NCI-H345 treated with DMSO at 0.1 percent for 48 hours (cell line): ENCODE results near the gene CAMSAP1.

ENCODE experiments used
- DNase-seq: peaks from one replicate; lab custom pipeline; 2025; ENCODE audit not compliant: unreplicated experiment; lab: John Stamatoyannopoulos, UW

The CAMSAP1 gene

DNA sequence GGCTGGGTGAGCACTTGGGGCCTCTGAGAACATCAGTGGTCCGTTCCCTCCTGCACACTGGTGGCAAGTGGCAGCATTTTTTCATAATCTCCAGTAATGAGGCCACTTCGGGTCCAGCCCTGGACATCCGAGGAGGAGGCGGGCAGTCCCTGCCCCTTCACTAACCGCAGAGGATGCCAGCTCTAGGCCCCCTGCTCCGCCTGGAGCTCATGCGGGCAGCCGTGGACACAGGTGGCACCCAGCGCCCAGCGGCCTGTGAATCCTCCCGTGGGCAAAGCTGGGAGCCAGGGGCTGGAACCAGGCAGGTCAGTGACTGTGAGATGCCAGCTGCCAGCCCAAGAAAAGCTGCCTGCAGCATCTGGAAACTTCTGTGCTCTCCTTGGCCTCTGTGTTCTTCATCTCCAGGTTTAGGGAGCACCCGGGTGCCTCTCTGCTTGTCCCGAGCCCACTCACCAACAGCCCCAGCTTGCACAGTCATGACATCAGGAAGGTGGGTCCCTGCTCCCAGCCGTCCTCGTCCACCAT lies 112.9 kb downstream of the CAMSAP1 start:
- no peak for DNase-seq

- DNase-seq = no peak
Measured at GRCh38 chr9:135794057-135794335, 113.3 kb downstream of the CAMSAP1 start.

GRCh38 chr9:135793221-135794056 lies 113.9 kb downstream of the CAMSAP1 start:
- no peak for DNase-seq

DNA sequence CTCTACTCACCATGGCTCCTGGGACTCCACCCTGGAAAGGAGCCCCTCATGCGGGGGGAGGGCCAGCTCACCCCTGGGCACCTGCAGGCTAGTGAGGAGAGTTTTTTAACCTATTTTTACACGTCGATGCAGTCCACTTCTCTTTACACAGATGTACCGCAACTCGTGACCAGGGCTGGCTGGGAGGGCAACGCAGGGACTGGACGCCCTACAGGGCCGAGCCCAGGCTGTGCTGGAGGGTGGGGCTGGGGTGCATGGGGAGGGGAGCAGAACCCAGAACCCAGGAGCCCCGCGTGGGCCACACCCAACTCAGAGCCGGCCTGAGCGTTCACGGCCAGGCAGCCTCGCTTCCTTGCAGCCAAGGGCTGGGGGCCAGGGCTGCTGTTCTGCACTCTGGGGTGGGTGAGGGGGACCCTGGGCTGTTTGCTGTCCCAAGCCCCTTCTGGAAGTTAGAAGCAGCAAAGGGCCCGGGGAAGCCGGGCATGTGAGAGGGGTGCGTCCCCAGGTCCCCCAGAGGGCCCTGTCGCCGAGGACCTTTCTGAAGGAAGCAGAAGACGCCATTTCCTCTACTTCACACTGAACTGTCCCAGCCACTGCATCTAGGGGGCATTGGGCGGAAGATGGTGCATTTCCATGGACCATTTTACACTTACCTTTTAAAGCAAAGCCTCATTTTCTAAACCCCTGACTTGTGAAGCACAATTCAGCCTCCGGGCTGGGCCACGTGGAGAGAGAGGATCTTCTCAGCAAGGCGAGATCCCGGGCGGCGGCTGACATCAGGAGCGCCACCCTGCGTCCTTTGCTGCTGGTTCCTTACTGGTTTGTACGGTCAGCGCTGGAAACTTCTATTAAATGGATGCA lies 114.8 kb downstream of the CAMSAP1 start:
- DNase-seq = no peak

DNA sequence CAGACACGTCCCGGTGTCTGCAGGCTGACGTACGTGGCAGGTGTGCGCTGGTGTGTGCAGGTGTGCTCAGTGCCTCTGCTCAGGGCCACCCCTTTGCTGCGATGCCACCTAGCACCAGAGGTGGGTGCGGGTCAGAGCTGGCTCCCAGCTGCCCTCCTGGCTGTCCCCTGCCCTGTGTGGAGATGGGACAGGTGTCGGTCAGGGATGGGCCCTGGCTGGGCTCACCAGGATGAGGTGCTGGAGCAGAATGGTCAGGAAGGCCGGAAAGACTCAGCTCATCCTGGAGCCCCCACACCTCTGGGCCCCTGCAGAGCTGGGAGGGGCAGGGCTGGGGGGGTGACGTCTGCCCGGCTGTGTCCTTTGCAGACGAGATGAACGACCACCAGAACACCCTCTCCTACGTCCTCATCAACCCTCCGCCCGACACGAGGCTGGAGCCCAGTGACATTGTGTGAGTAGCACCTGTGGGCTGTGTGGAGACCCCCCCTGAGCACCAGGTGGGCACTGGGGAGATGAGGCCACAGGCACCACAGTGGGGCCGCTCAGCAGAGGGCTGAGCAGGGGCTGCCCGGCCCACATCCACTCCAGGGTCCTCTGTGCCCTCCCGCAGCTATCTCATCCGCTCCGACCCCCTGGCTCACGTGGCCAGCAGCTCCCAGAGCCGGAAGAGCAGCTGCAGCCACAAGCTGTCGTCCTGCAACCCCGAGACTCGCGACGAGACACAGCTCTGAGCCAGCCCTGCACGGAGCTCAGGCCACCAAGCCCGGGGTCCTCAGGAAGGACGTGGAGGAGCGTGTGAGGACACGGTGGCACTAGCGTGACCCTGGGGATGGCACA lies 115.7 kb downstream of the CAMSAP1 start:
- DNase-seq = no peak

DNA sequence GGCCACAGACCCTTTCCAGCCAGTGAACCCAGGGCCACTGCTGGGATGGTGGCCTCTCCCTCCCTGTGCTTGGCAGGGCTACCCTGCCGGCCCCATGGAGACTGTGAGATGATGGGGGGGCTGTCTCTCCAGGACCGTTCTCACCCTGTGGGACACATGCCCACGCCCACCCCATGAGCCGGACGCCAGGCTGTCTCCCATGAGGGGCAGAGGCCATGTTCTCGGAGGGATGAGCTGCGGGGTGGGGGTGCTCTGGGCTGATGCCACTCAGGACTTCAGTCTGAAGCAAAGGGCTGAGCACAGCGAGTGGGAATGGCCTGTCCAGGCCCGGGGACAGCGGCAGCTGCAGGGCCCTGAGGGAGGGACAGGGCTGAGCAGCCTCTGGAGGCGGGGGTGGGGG lies 116.5 kb downstream of the CAMSAP1 start:
- no peak for DNase-seq

DNA sequence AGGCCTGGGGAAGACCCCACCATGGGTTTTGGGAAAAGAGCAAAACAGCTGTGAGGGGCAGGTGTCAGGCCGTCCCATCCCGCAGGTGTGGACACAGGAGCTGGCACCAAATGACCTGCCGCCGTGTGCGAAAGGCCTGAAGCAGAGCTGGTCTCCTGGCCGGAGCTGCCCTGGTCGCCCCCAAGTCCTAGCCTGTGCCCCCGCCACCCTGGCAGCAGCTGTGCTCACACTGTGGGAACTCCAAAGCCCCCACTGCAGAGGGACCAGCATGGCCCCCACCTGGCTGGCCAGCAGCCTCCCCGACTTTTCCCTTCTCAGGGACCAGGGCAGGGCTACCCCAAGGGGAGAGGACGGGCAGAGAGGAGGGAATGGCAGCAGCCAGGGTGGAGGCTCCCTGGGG lies 117.0 kb downstream of the CAMSAP1 start:
- no peak for DNase-seq

DNA sequence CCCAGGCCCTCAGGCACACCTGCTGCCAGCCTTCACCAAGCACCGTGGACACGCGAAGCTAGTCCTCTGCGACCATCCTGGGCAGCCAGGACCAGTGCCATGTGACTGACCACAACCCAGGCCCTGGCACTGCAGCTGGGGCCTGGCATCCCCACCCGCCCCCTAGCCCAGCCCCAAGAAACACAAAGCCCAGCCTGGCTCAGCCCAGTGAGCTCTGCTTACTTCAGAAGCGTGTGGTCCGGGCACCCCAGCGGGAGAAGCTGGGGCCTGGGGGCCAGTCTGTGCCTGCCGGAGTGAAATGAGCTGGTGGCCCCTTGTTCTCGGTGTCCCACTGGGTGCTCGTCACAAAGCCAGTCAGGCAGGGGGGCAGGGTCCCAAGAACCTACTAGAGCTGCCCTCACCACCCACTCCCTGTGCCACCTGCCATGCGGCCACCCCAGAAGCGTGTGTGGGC lies 117.5 kb downstream of the CAMSAP1 start:
- no peak for DNase-seq

DNA sequence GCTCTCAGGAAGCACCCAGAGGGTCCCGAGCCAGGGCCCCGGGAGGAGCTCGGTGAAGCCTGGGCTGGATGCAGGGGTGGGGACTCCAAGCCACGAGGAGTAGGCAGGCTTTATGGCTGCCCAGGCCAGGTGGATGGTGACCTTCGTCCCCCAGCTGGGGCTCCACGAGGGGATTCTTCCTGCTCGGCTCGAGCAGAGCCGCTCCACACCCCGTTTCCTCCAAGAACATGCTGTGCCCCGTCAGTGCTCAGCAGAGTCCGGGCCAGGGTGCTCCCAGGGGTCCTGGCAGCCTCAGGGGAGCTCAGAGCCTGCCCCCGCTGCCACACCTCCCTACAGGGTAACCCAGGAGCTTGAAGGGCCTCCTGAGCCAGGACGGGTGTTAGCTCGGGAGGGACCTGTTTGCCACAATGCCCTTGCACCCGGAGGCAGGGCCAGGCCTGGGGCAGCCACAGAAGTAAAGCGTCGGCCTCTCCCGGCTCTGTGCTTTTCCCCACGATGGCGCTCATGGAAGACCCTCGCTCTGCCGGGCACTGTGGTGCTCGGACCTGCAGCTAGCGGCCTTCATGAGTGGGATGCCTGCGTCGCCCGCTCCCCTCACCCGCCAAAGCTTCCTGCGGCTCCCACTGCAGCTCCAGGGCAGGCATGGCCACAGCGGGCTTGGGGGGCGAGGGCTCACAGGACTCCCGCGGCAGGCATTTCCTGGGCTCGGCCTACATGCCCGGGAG lies 118.6 kb downstream of the CAMSAP1 start:
- DNase-seq = no peak

GRCh38 chr9:135787776-135788575 lies 119.4 kb downstream of the CAMSAP1 start:
- DNase-seq = no peak

GRCh38 chr9:135787317-135787716 lies 120.0 kb downstream of the CAMSAP1 start:
- no peak for DNase-seq

GRCh38 chr9:135786146-135786690 lies 121.1 kb downstream of the CAMSAP1 start:
- DNase-seq = no peak

- DNase-seq = no peak
Measured at GRCh38 chr9:135785013-135785575, 122.3 kb downstream of the CAMSAP1 start.

- no peak for DNase-seq
Measured at GRCh38 chr9:135783540-135784245, 123.7 kb downstream of the CAMSAP1 start.

DNA sequence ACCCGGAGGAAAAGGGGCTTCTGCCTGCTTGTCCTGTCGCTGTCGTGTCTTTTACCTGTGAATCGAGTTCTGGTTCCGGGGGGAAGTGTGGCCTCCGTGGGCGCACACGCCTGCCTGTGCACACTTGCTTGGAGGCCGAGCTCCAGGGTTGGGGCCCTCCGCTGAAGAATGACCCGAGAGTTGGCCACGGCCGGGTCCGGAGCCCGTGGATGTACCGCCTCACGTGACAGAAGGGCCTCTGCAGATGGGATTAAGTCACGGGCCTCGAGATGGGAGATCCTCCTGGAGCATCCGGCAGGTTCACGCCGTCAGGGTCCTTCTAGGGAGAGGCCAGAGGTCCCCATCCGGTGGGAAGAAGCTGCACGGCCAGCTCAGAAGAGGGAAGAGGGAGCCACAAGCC lies 124.4 kb downstream of the CAMSAP1 start:
- DNase-seq = no peak

DNA sequence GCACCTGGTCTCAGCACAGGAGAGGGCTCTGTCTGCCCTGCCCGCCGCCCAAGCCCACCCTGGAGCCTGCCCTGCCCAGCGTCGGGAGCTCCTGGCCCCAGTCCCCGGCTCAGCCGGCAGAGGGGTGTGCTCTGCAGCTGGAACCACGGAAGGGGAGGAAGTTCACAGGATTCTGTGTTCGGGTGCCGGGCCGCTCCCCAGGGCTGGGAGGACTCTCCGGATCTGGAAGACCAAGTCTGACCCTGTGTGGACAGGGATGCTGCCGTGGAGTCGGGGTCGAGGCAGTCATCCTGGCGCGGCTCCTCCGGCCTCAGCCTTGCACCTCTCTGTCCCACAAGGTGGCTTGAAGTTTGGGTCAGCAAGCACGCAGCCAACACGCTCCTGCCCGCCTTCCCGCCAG lies 126.7 kb downstream of the CAMSAP1 start:
- DNase-seq = no peak

DNA sequence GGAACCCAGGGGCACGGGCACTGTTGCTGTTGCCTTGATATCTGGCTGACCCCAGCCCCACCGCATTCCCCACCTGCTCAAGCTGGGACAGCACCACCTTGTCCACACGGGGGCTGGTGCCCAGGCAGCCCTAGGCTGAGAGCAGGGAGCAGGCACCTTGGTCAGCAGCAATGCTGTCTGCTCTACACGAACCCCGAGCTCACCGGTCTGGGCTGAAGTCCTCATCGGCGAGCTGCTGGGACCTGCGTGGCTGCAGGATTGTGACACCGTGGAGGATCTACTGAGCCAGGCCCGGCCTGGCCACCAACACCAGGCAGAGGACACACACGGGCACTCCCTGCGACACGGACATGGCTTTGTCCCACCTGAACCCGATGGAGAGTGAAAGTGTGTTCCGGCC lies 127.3 kb downstream of the CAMSAP1 start:
- no peak for DNase-seq

GRCh38 chr9:135779571-135779970 lies 127.8 kb downstream of the CAMSAP1 start:
- no peak for DNase-seq
